Panc1 (cell line): ENCODE measurements around the gene NXPH3. TPM values are rescaled to one million over a fixed set of nuclear protein-coding genes. Genes with fewer than 3 reads are reported as not detected.

Source experiments
- ATAC-seq: fragments of 200-7000 bp; cut with Tn5 transposase; 2 replicates; pipeline ENCODE4 v1.9.1; 2020; ENCODE audit warnings: mild to moderate bottlenecking, moderate library complexity
- BruUV-seq: library from RNA; stranded (reverse); fragments of 400-500 nt; replicated peaks from 2 replicates; lab custom pipeline; 2021; lab: Mats Ljungman, UMichigan
- CTCF ChIA-PET: fragments of 300-600 bp; sonication (Branson Sonifier 250); formaldehyde crosslinking; loops from one replicate; lab custom pipeline; 2022; ENCODE audit warnings: antibody characterized with exemption; lab: Charles Lee
- POLR2A ChIA-PET: fragments of 300-600 bp; sonication (Branson Sonifier 250); formaldehyde crosslinking; loops from one replicate; lab custom pipeline; 2022; ENCODE audit warnings: antibody characterized with exemption; lab: Charles Lee
- DNase-seq: peaks from one replicate; pipeline ENCODE4 v3.0.0-alpha.2; 2010; ENCODE audit warnings: low read depth, low spot score
- H3K27ac ChIP-seq: 2 replicates; pipeline ENCODE4 v1.5.1; 2011; ENCODE audit warnings: mild to moderate bottlenecking, low read length, inconsistent platforms
- H3K27me3 ChIP-seq: fragments of 200-500 bp; sonication (Bioruptor generic); 2 replicates; pipeline ENCODE4 v1.6.0; 2014; ENCODE audit warnings: low read length, inconsistent platforms; ENCODE audit not compliant: control insufficient read depth, insufficient read depth
- H3K36me3 ChIP-seq: fragments of 200-500 bp; sonication (Bioruptor generic); 2 replicates; pipeline ENCODE4 v1.5.1; 2014; ENCODE audit warnings: inconsistent platforms, mild to moderate bottlenecking, low read length, moderate library complexity; ENCODE audit not compliant: control insufficient read depth, insufficient read depth
- H3K4me1 ChIP-seq: 2 replicates; pipeline ENCODE4 v1.5.1; 2011; ENCODE audit warnings: inconsistent platforms, mild to moderate bottlenecking, low read length, moderate library complexity; ENCODE audit not compliant: control insufficient read depth, insufficient read depth
- H3K4me3 ChIP-seq, 2 experiments: 2 replicates each; pipeline ENCODE4 v1.5.1; 2011 to 2012; ENCODE audit warnings: low read depth in 2 of 2, low read length in 2 of 2, mild to moderate bottlenecking in 2 of 2, inconsistent platforms in 1 of 2, moderate library complexity in 1 of 2
- H3K9me3 ChIP-seq: fragments of 200-500 bp; sonication (Bioruptor generic); 2 replicates; pipeline ENCODE4 v1.5.1; 2014; ENCODE audit warnings: low read depth, mild to moderate bottlenecking, inconsistent platforms, low read length, moderate library complexity; ENCODE audit not compliant: control insufficient read depth, insufficient read depth
- POLR2AphosphoS5 ChIP-seq: IDR thresholded peaks from 2 replicates; pipeline ENCODE4 v1.6.1; 2012; ENCODE audit warnings: mild to moderate bottlenecking, low read depth, low read length, moderate library complexity
- SIN3A ChIP-seq: IDR thresholded peaks from 2 replicates; pipeline ENCODE4 v1.6.1; 2012; ENCODE audit warnings: low read depth, mild to moderate bottlenecking, low read length, moderate library complexity, borderline replicate concordance; ENCODE audit not compliant: insufficient read depth
- TCF7L2 ChIP-seq: IDR thresholded peaks from 2 replicates; pipeline ENCODE4 v1.6.1; 2011; ENCODE audit warnings: mild to moderate bottlenecking, low read depth, low read length, inconsistent platforms
- in situ Hi-C: cut with HindIII; loops from 2 replicates; pipeline ENCODE4 v1.10.0; 2016; ENCODE audit warnings: low sequenced_read_pairs, low pct_unique_long_range_greater_than_20kb
- intact Hi-C: fragments of 100-400 bp; cut with micrococcal nuclease; formaldehyde crosslinking; loops from one replicate; pipeline ENCODE4 v1.10.0; 2022; ENCODE audit not compliant: unreplicated experiment
- total RNA-seq: library from RNA; stranded (reverse); gene quantifications from one replicate; pipeline ENCODE4 v1.2.1, GENCODE V29; 2021; ENCODE audit not compliant: unreplicated experiment
- TF ChIP-seq, protein P1 (sequence below): fragments of 450-650 bp; IDR thresholded peaks from 2 replicates; pipeline ENCODE4 v1.5.1; 2017; ENCODE audit warnings: mild to moderate bottlenecking
- TF ChIP-seq, protein P2 (sequence below), 2 experiments: IDR thresholded peaks; 2 replicates each; pipeline ENCODE4 v1.6.1; 2011 to 2012; ENCODE audit warnings: low read depth in 2 of 2, control low read depth in 1 of 2, low read length in 1 of 2, mild to moderate bottlenecking in 1 of 2, moderate library complexity in 1 of 2; ENCODE audit not compliant: insufficient read depth in 1 of 2

The NXPH3 gene
- total RNA-seq, 1 experiment from 2014 or later: 0.57 TPM

DNA sequence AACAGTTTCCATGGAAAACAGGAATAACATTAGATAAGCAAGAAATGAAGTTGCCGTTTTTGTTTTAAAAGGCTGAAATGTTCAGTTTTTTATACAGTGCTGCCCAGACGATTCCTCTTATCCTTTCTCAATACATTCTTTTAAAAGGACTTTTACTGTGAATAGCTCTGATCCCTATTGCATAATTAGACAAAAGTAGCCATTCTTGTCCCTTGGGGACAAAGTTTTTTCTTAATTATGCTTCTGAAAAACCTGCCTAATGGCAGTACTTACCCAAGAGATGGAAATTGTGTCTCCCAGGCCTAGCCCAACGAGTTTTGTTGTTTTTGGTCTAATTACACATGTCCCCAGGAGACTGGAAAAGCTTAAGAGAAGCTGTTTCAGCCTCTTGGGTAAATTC lies 27.6 kb downstream of the NXPH3 start:
- DNase-seq (no peak), ATAC-seq (no peak)
- in situ Hi-C loops: no loop called here
- no peak overlapping the region for H3K27ac ChIP-seq
- CTCF ChIA-PET: no interaction called here
- no peaks in the 10 kb centered on the region for H3K4me1 ChIP-seq
- H3K4me3 ChIP-seq: no peak overlapping the region
- no TSS peak for BruUV-seq
- no peaks in the 10 kb centered on the region for H3K27me3 ChIP-seq
- no peaks in the 10 kb centered on the region for H3K9me3 ChIP-seq
- POLR2A ChIA-PET: no interaction called here
- peaks cover 16% of the 10 kb centered on the region for H3K36me3 ChIP-seq
- TF ChIP-seq TCF7L2 (no peak), POLR2AphosphoS5 (no peak), SIN3A (no peak)
- TF ChIP-seq, protein P1, sequence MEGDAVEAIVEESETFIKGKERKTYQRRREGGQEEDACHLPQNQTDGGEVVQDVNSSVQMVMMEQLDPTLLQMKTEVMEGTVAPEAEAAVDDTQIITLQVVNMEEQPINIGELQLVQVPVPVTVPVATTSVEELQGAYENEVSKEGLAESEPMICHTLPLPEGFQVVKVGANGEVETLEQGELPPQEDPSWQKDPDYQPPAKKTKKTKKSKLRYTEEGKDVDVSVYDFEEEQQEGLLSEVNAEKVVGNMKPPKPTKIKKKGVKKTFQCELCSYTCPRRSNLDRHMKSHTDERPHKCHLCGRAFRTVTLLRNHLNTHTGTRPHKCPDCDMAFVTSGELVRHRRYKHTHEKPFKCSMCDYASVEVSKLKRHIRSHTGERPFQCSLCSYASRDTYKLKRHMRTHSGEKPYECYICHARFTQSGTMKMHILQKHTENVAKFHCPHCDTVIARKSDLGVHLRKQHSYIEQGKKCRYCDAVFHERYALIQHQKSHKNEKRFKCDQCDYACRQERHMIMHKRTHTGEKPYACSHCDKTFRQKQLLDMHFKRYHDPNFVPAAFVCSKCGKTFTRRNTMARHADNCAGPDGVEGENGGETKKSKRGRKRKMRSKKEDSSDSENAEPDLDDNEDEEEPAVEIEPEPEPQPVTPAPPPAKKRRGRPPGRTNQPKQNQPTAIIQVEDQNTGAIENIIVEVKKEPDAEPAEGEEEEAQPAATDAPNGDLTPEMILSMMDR: no peak
- TF ChIP-seq, protein P2, sequence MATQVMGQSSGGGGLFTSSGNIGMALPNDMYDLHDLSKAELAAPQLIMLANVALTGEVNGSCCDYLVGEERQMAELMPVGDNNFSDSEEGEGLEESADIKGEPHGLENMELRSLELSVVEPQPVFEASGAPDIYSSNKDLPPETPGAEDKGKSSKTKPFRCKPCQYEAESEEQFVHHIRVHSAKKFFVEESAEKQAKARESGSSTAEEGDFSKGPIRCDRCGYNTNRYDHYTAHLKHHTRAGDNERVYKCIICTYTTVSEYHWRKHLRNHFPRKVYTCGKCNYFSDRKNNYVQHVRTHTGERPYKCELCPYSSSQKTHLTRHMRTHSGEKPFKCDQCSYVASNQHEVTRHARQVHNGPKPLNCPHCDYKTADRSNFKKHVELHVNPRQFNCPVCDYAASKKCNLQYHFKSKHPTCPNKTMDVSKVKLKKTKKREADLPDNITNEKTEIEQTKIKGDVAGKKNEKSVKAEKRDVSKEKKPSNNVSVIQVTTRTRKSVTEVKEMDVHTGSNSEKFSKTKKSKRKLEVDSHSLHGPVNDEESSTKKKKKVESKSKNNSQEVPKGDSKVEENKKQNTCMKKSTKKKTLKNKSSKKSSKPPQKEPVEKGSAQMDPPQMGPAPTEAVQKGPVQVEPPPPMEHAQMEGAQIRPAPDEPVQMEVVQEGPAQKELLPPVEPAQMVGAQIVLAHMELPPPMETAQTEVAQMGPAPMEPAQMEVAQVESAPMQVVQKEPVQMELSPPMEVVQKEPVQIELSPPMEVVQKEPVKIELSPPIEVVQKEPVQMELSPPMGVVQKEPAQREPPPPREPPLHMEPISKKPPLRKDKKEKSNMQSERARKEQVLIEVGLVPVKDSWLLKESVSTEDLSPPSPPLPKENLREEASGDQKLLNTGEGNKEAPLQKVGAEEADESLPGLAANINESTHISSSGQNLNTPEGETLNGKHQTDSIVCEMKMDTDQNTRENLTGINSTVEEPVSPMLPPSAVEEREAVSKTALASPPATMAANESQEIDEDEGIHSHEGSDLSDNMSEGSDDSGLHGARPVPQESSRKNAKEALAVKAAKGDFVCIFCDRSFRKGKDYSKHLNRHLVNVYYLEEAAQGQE (IDR thresholded peaks at IDR 0.05; ENCODE audit: insufficient read depth in 1 of 2, low read depth in 2 of 2, low read length in 1 of 2): no peak
- intact Hi-C loops: no loop called here

DNA sequence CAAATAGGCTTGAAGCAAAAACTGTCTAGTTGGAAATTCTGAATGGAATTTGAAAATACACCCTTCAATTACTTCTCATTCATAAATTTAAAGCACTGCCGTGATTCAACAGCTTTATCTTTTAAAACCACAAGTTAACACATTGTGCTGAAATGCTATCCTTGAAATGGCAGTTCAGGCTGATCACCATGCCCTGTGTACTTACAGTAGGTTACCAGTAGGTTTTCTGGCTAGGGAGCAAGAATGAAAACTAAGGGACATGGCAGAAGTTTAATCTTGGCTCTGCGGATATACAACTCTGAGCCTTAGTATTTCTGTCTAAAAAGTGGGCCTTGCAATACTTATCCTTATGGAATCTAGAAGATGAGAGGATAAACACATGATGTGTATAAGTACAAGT lies 28.0 kb downstream of the NXPH3 start:
- no peaks in the 10 kb centered on the region for H3K4me1 ChIP-seq
- no peaks in the 10 kb centered on the region for H3K9me3 ChIP-seq
- in situ Hi-C loops (no loop called here), intact Hi-C loops (no loop called here)
- TF ChIP-seq, protein P1: no peak
- TF ChIP-seq TCF7L2 (no peak), SIN3A (no peak), POLR2AphosphoS5 (no peak)
- TF ChIP-seq, protein P2 (IDR thresholded peaks at IDR 0.05; ENCODE audit: insufficient read depth in 1 of 2, low read depth in 2 of 2, low read length in 1 of 2): no peak
- H3K4me3 ChIP-seq: no peak overlapping the region
- DNase-seq: no peak
- H3K27ac ChIP-seq: no peak overlapping the region
- POLR2A ChIA-PET: no interaction called here
- no peak for ATAC-seq
- CTCF ChIA-PET: interaction anchor here (0.6 kb wide), 1 partner anchor 425 kb away, joined by 5 read pairs; no protein-coding TSS in a partner anchor
- H3K27me3 ChIP-seq: no peaks in the 10 kb centered on the region
- BruUV-seq: no TSS peak
- H3K36me3 ChIP-seq: peaks cover 18% of the 10 kb centered on the region
